ENCODE data around the gene TUBG1.

TUBG1 gene

GRCh38 chr17:42640121-42640520 lies 30.6 kb downstream of the TUBG1 start:
- no peaks in the 10 kb centered on the region for H3K36me3 ChIP-seq (ENCODE audit: control insufficient read depth, low read length)
- H3K27ac ChIP-seq (ENCODE audit: low read depth, low read length), result no peak overlapping the region
- no peaks in the 10 kb centered on the region for H4K20me1 ChIP-seq (ENCODE audit: control insufficient read depth, insufficient read depth, low read depth, low read length)
- no peak for TF ChIP-seq CTCF (IDR thresholded peaks at IDR 0.05; ENCODE audit: low read depth, low read length, poor library complexity, severe bottlenecking)
- TF ChIP-seq EZH2phosphoT487 (IDR thresholded peaks at IDR 0.05; ENCODE audit: borderline replicate concordance, low read length), result no peak
- H3F3A ChIP-seq (ENCODE audit: control insufficient read depth, insufficient read depth), result no peaks in the 10 kb centered on the region
- H3K9me3 ChIP-seq (ENCODE audit: control insufficient read depth, insufficient read depth, low read length), result no peaks in the 10 kb centered on the region
- no peaks in the 10 kb centered on the region for H3K4me1 ChIP-seq (ENCODE audit: control insufficient read depth, low read length)
- H3K4me3 ChIP-seq (ENCODE audit: low read length), result no peak overlapping the region
- no peaks in the 10 kb centered on the region for H3K79me2 ChIP-seq (ENCODE audit: control insufficient read depth, low read length)
- no peaks in the 10 kb centered on the region for H3K9me2 ChIP-seq (replicated peaks; ENCODE audit: control insufficient read depth, low read length)
- no peak overlapping the region for H3K4me2 ChIP-seq (ENCODE audit: low read length)
- no peaks in the 10 kb centered on the region for H3K27me3 ChIP-seq (ENCODE audit: control insufficient read depth, low read length)

- Histone ChIP-seq H3K4me1 (ENCODE audit: control insufficient read depth, low read length) (no peaks in the 10 kb centered on the region), H3F3A (ENCODE audit: control insufficient read depth, insufficient read depth) (no peaks in the 10 kb centered on the region), H3K27ac (ENCODE audit: low read depth, low read length) (no peak overlapping the region), H3K4me3 (ENCODE audit: low read length) (no peak overlapping the region), H3K79me2 (ENCODE audit: control insufficient read depth, low read length) (no peaks in the 10 kb centered on the region), H3K36me3 (ENCODE audit: control insufficient read depth, low read length) (no peaks in the 10 kb centered on the region), H3K9me3 (ENCODE audit: control insufficient read depth, insufficient read depth, low read length) (no peaks in the 10 kb centered on the region), H4K20me1 (ENCODE audit: control insufficient read depth, insufficient read depth, low read depth, low read length) (no peaks in the 10 kb centered on the region), H3K9me2 (replicated peaks; ENCODE audit: control insufficient read depth, low read length) (no peaks in the 10 kb centered on the region), H3K4me2 (ENCODE audit: low read length) (no peak overlapping the region), H3K27me3 (ENCODE audit: control insufficient read depth, low read length) (no peaks in the 10 kb centered on the region)
- TF ChIP-seq EZH2phosphoT487 (IDR thresholded peaks at IDR 0.05; ENCODE audit: borderline replicate concordance, low read length) (no peak), CTCF (IDR thresholded peaks at IDR 0.05; ENCODE audit: low read depth, low read length, poor library complexity, severe bottlenecking) (no peak)
These were observed 32.9 kb downstream of the TUBG1 start for GRCh38 chr17:42642336-42642735.

- TF ChIP-seq CTCF (IDR thresholded peaks at IDR 0.05; ENCODE audit: low read depth, low read length, poor library complexity, severe bottlenecking) (no peak), EZH2phosphoT487 (IDR thresholded peaks at IDR 0.05; ENCODE audit: borderline replicate concordance, low read length) (no peak)
- no peak overlapping the region for H3K4me2 ChIP-seq (ENCODE audit: low read length)
These were observed 38.3 kb downstream of the TUBG1 start for GRCh38 chr17:42647778-42648177.

More at GRCh38 chr17:42647778-42648177, 38.3 kb downstream of the TUBG1 start:
- Histone ChIP-seq H3K27ac (ENCODE audit: low read depth, low read length) (no peak overlapping the region), H3K4me1 (ENCODE audit: control insufficient read depth, low read length) (no peaks in the 10 kb centered on the region), H3K9me3 (ENCODE audit: control insufficient read depth, insufficient read depth, low read length) (no peaks in the 10 kb centered on the region), H3F3A (ENCODE audit: control insufficient read depth, insufficient read depth) (no peaks in the 10 kb centered on the region), H3K27me3 (ENCODE audit: control insufficient read depth, low read length) (peaks cover 5% of the 10 kb centered on the region; the same call in 1 of the 2 replicates), H3K9me2 (replicated peaks; ENCODE audit: control insufficient read depth, low read length) (no peaks in the 10 kb centered on the region), H3K4me3 (ENCODE audit: low read length) (no peak overlapping the region), H3K79me2 (ENCODE audit: control insufficient read depth, low read length) (no peaks in the 10 kb centered on the region), H4K20me1 (ENCODE audit: control insufficient read depth, insufficient read depth, low read depth, low read length) (no peaks in the 10 kb centered on the region), H3K36me3 (ENCODE audit: control insufficient read depth, low read length) (no peaks in the 10 kb centered on the region)

Data from DOHH2 (cell line).